Activated CD8-positive, alpha-beta memory T cell treated with anti-CD3 and anti-CD28 coated beads, Interleukin-2, amount 50 U/mL, for 1 hour (primary cell): ENCODE results near the gene RHPN2.
A peak's percentile ranks its signal among the peaks of the same experiment; 100 is the strongest.

ENCODE experiments used
- DNase-seq: peaks from one replicate; pipeline ENCODE4 v3.0.0-alpha.2; 2020; ENCODE audit errors: extremely low read depth

The RHPN2 gene

DNA sequence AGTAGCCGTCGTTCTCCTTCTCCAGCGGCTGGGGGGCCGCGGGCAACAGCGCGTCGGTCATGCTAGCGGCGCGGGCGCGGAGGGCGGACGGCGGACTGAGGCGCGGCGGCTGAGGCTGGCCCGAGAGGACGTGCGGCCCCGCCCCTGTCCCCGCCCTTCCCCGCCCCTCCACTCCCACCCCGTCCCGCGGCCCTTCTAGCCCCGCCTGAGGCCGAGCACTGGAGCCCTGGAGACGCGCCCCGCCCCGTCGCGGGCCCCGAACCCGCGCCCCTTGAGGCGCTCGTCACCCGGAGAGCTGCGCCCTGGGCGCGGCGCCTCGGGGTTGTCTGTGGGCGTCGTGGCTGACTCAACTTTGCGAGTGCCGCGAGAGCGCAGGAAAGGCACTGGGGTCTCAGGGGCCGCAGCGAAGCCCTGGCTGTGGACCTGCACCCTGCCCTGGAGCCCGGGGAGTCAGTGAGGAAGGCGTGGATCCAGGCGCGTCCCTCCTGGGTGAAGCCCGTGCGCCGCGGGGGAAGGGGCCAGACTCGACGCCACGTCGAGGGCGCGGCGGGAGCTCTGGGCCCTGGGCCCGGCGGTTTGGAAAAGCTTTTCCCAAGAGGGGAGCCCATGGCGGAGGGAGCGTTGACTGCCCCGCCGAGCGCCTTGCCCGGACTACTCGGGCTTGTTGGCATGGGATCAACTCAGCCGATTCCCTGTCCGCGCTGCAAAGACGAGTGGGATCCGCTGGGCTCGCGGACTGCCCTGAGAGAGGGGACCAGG is at the start of gene RHPN2:
TSS of gene RHPN2 (minus strand) at position 97 of the 759 bp plus-strand sequence. CDS start at position 61, 36 bp downstream.
- DNase-seq = no peak

DNA sequence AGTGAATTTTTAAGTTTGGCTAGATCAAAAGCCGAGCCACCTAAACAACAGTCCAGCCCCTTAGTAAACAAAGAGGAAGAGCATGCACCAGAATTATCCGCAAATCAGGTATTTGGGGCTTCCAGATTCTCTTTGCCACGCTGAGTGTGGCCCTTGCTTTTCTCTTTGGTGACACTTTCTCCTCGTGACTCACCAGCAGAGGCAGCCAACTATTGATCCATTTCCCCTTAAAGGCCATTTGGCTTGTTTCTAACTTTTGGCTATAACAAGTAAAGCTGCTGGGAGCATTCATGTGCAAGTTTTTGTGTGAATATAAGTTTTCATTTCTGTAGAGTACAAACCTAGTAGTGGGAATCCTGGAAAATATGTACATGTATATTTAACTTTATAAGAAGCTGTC is 49.6 kb upstream of the RHPN2 start:
- DNase-seq = no peak

DNA sequence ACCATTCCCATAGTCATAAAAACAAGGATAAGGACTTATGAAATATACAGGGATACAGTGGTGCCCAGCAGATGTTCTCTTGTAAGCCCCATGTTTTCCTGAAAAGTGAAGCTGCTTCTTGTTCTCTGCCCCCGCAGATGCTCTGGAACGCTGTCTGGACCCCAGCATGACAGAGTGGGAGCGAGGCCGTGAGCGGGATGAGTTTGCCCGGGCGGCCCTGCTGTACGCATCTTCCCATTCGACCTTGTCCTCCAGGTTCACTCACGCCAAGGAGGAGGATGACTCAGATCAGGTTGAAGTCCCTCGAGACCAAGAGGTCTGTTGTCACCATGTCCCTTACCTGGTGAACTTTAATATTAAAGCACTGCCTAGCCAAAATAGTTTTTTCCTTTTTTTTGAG is 46.9 kb upstream of the RHPN2 start:
- no peak for DNase-seq

DNA sequence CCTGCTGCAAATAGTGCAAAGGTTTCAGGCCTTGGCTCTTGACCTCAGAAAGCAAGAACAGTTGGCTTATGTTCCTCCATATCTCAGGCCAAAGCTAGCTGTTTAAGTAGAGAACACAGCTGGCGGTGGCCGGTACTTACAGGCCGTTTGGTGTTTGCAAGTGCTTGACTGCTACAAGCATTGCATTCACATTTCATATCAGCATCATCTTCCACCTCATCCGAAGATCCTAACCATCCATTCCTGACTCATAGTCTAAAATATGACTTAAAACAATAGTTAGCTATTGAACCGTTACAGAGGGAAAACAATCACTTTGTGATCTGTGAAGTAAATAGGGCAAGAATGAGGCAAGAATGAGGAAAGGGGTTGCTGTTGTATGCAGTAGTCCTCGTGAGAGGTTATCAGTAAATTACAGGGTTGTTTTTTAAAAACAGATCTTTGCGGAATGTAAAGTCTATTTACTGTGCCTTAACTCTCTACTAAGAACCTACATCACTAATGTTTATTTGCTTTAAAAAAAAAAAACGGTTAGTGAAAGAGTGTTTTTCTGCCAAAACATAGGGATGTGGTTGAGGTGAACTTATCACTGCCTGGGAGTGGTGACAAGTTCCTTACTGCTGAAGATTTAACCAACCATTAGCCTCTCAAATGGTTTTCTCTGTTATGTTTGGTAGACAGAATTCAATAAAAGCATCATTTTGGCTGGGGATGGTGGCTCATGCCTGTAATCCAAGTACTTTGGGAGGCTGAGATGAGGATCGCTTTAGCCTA is 45.6 kb upstream of the RHPN2 start:
- no peak for DNase-seq

DNA sequence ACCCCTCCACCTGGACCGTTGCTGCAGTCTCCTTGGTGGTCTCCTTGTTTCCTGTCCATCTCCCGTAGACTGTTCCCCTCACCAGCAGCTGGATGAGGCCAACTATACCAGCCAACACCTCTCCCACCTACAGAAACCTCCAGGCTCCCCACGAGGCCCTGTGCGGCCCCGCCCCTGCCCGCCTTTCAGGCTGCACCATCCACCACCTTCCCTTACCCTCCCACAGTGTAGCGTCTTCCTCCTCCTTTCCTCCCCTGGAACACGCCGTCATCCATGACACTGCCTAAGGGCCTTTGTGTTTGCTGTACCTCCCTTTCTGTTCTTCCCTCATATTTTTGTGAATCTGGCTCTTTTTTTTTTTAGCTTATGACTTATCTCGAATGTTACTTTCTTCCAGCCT is 43.5 kb upstream of the RHPN2 start:
- DNase-seq = no peak

DNA sequence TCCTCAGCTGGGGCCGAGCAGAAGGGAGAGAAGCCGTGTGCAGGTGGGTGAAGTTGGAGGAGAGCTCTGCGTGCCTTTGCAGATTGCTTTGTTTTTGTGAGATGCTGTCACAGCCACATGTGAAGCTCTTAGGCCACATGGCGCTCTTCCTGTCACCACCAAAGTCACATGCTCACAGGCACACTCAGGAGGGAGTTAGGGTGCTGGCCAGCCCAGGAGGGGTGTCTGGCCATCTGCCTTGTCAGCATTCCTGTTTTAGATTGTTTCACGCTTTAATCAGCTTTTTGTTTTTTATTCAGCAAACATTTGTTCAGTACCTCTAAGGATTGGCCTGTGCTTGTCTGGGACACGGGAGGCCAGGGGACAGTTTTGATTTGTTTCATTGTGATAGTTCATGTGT is 38.2 kb upstream of the RHPN2 start:
- no peak for DNase-seq

DNA sequence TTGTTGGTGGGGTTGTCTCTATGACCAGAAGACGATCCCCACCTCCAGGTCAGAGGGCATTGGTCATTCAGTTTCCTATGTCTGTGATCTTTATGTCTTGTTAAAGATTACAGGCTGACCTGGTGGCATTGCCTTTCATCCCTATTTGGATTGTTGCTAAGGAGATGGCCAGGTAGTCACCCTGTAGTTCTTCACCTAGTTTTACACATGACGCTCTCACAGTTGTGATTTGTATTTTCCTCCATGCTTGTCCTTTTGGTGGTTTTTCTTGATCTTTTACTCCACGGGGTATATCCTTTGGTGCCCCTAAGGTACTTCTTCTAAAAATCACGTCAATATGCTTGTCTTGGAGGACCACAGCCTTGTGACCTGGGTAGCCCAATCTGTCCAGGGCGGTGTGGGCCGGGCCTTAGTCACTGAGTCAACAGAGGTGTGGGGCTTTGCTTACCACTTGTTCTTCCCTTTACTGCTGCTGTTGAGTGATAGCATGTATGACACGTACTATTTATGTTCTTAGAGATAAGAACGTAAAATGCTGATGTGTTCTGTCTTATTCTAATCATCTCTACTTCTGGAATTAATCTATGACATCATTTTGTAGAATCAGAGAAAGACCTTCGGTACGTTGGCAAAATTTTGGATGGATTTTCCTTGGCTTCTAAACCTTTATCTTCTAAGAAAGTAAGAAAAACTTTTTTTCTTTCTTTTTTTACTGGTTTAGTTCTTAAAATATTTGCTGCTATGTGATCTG is 36.4 kb upstream of the RHPN2 start:
- DNase-seq = no peak

DNA sequence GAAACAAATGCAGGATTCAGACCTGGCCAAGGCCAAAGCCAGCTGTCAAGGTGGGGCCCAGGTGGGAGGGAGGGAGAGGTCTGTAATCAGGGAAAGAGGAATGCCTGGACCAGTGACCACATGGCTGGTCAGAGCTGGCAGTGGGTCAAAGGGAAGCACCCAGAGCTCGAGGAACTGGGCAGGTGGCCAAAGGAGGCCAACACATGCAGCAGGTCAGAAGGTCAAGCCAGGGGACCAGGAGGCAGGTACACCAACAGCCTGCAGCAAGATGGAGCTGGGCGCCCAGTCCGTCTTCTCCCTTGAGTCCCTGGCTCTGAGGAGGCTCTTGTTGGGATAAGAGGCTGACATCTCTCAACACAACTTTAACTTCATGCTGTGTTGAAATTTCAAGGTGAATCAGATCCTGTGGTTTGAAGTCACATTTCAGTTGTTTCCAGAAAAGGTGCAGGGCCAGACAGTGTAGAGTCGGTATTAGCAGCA is 33.4 kb upstream of the RHPN2 start:
- no peak for DNase-seq

DNA sequence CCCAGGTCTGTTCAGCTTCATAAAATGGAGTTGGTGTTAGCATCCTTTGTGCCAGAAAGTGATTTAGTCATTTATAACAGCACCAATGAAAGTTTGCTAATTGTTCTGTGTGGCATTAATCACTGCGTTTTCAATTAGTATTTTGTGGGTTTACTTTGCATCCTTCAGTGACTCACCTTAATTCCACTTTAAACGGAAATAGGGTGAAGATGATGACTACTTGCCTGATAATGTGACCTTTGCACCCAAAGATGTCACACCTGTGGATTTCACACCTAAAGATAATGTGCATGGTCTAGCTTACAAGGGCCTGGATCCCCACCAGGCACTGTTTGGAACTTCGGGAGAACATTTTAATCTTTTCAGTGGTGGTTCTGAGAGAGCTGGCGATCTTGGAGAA is 31.3 kb upstream of the RHPN2 start:
- no peak for DNase-seq

DNA sequence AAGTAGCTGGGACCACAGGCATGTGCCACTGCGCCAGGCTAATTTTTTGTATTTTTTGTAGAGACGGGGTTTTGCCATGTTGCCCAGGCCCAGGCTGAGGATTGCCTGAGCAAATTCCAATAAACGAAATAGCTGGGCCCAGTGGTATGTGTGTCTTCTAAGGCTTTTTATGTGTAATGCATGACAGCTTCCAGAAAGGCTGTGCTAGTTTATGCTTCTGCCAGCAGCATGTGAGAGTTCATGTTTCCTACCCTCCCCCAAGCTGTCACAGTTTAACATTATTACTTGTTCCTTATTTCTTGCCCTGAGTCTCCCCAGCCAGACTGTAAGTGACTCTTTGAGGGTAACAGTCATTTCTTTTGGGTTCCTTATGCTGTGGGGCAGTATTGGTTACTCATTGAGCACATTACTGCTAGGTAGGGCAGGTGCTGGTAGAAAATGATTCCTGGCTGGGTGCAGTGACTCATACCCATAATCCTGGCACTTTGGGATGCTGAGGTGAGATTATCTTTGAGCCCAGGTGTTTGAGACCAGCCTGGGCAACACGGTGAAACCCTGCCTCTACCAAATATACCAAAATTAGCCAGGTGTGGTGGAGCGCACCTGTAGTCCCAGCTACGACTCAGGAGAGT is 29.9 kb upstream of the RHPN2 start:
- DNase-seq = no peak

DNA sequence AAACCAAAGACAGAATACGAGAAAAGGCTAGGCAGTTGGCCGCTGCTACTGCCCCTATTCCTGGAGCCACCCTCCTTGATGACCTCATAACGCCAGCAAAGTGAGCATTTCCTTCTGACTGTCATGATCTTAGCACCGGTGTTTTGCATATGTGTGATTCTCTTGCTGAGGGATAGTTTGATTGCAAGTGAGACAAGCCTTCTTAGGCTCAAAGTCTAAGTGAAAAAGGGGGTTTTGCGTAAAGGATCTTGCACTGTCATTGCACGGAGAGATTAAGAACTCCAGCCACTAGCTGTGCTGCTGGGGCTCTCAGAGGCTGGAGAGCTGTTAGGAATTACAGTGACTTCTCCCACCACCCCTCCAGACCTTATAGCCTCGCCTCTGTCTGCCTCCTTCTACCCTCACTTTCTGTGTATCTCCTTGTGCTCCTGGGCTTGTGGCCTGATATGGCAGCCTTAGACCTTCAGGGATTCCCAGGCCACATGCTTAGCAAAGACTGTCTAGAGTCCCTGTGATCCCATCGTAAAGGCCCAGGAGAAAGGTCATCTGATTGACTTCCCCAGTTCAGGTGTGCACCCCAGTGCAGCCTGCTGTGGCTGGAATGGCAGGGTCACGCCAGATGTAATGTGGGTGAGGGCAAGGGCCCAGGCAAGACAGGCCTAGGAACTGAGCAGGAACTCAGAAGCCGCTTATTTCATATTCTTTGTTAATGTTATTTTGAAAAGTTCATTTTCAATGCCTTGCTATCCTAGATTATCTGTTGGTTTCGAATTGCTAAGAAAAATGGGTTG is 28.9 kb upstream of the RHPN2 start:
- no peak for DNase-seq

DNA sequence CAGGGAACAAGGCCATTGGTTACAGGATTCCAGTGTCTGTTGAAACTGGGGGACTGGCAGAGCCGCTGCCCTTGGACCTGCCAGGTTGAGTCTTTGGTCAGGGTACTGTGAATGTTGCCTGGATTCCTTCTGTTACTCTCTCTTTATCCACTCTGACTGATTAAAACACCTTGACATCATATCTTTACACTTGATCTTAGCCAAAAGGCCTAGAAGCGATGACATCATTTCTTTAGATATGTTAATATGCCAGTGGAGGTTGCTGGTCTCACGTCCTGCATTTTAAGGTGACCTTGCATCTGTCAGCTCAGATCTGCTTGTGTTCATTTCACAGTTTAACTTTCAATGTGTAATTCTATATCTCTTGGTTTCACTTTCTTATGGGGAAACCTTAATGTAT is 25.5 kb upstream of the RHPN2 start:
- no peak for DNase-seq

DNA sequence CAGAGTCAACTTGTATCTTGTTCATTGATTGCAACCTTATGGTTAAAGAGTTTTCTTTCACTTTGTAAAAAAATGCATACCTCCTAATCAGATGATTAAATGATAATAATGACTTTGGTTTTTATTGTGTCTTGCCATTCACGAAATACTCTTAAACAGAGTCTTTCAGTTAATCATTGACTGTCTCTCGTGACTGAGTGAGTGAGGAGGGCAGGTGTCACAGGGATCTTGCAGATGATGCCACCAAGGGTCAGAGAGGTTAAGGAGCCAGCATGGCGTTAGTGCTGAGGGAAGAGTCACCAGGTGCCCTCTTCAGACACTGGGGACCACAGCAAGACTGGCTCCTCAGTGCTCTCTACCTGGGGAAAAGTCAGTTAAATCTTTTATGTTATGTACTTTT is 24.3 kb upstream of the RHPN2 start:
- DNase-seq = no peak

DNA sequence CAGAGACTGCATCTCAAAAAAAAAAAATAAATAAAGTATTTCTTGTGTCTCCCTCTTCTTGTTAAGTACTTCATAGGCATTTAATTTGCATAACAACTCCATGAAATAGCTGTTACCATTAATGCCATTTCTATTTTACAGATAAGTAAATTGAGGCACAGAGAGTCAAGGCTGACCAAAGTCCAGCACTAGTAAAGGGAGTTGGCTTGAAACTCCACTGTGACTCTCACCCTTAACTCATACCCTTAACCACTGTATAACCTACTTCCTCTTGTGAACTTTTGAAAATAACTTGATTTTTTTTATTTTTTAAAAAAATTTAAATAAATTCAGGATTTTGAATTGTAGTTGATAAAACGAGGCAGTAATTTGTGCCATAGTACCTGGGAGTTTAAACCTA is 22.3 kb upstream of the RHPN2 start:
- DNase-seq = no peak

DNA sequence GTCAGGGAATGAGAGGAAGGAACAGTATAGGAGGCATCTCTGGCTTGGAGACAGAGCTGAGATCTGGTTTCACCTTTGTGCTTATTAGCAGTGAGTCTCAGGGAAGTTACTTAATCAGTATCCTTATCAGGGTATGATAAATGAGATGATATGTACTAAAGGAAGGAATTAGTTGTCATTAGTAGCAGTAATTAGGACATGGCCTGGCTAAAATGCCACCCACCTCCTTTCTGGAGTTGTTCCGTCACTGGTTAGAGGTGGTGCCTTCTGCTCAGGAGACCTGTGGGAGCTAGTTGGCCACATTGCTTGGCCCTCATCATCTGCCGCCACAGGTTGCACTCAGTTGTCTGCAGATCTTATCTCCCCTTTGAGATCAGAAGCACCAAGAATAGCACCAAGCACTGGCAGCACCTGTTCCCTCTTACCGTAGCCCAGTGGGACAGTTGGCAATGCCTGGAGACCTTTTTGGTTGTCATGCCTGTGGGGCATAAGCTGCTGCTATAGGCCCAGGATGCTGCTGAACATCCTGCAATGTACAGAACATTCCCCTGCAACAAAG is 21.0 kb upstream of the RHPN2 start:
- no peak for DNase-seq

DNA sequence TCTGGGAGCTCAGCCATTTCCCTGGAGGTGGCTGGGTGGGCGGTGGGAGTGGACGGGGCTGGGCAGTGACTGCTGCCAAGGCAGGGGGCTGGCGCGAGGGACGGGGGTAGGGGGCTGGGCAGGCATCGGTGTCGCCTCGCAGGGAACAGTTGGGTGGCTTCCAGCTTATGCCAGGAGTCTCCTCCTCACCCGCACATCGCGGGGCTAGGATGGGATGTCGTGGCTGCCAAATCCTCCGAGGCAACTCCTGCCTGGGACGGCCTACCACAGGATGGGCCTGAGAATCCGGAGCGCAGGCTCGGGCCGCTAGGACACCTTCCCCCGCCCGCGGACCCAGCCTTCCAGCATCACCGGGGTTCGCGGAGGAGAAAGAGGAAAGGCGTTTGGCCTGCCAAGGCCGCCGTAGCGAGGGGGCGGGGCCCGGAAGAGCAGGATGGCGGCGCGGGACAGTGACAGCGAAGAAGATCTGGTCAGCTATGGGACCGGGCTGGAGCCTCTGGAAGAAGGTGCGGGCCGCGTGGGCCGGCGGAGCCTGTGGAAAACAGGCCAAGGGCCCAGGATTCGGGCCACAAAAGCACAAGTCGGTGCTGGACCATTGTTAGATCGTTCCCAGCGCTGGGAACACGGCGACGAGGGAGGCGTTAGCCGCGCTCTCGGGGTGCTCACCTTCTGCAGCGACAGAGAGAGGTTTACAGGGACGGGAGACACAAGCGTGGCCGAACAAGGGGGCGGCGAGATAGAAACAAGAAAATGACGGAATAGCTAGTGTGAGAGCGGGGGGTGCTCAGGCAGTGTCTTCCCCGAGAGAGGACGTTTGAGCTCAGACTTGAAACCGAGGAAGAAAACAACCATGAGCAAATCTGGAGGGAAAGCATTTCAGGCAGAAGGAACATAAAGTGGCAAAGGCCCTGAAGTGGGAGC is 16.3 kb upstream of the RHPN2 start, which contains the start of gene GPATCH1:
TSS of gene GPATCH1 (plus strand) at position 421 of the 921 bp plus-strand sequence. CDS start at position 434, 13 bp downstream.
- DNase-seq = peak; percentile 32

DNA sequence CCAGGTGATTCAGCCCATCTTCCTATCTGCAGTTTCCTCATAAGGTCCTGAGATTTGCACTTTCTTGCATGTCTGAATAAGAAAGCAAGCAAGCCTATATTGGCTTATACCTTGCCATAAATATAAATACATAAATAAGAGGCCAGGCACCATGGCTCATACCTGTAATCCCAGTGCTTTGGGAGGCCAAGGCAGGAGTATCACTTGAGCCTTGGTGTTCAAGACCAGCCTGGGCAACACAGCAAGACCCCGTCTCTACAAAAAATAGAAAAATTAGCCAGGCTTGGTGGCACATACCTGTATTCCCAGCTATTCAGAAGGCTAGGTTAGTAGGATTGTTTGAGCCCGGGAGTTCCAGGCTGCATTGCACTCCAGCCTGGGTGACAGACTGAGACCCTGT is 10.8 kb upstream of the RHPN2 start:
- no peak for DNase-seq

DNA sequence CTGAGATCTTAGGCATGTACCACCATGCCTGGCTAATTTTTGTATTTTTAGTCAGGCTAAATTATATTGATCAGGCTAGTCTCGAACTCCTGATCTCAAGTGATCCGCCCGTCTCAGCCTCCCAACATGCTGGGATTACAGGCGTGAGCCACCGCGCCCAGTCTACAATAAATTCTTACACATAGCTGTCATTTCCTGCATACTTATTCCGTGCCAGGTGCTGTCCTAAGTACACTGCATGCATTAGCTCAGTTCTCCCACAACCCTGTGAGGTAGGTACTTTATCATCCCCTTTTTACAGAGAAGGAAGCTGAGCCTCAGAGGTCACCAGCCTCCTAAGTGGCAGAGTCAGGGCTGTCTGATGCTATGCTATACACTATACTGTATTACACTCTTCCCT is 7.2 kb upstream of the RHPN2 start:
- no peak for DNase-seq

DNA sequence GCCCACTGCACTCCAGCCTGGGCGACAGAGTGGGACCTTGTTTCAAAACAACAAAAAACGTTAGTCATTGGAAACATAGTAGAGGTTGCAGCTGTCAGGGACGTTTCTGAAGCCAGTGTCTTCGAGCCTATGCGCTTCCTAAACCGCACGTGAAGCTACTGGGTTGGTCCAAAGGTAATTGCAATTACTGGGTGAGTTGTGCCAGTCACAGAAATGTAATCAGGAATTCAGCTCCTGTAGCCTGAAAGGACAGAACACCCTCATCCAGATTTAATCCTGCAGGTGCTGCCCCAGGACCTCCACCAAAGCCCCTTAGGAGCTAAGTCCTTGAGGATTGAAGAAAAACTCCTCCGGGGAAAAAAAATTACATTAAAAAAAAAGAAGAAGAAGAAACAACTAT is 2.4 kb upstream of the RHPN2 start:
- no peak for DNase-seq

DNA sequence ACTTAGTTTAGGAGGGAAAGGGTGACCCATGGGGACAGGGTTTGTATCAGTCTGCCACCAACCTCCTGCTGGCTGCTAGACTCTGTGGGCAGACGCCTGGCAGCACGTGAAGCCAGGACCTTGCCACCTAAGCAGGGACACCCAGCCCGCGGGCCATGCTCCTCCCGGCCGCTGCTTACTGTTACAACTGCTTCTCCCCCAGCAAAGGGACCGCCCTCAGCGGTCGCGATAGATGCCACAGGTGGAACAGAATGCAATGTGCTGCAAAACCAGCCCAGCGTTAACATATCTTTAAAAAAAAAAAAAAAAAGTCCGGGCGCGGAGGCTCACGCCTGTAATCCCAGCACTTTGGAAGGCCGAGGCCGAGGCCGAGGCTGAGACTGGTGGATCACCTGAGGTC is 1.9 kb upstream of the RHPN2 start:
- no peak for DNase-seq
